K562 (cell line): Measurements from ENCODE around the gene PYGB. TPM values are rescaled to one million over a fixed set of nuclear protein-coding genes. Genes with fewer than 3 reads are reported as not detected.

Experiments used
- ATAC-seq: fragments of 200-7000 bp; cut with Tn5 transposase; 3 replicates; pipeline ENCODE4 v1.9.1; 2020; ENCODE audit warnings: moderate library complexity
- BruUV-seq: library from RNA; stranded (reverse); fragments of 400-500 nt; replicated peaks from 2 replicates; lab custom pipeline; 2021; lab: Mats Ljungman, UMichigan
- CTCF ChIA-PET: fragments of 300-600 bp; formaldehyde crosslinking; extraction: SDS; loops from one replicate; lab custom pipeline; 2021; ENCODE audit warnings: low intra/inter-chr PET ratio; lab: Yijun Ruan, JAX
- POLR2A ChIA-PET: fragments of 300-600, 350-650 bp; sonication (Branson Sonifier 250); formaldehyde crosslinking; extraction: SDS; loops from one replicate; lab custom pipeline; 2021; ENCODE audit warnings: antibody characterized with exemption, inconsistent platforms; lab: Yijun Ruan, JAX
- DNase-seq, 4 experiments: peaks; one replicate each; pipeline versions ENCODE4 v3.0.0 to v3.0.0-alpha.2; 2011 to 2018; ENCODE audit warnings: low spot score in 3 of 4, mixed read lengths in 3 of 4; ENCODE audit errors: extremely low read depth in 1 of 4
- FAIRE-seq: peaks from 2 replicates; lab custom pipeline; 2011; peaks lifted over from hg19 to GRCh38; lab: Jason Lieb, UNC
- H2AFZ ChIP-seq: 2 replicates; pipeline ENCODE4 v1.6.0; 2011; ENCODE audit warnings: low read depth, low read length, control low read depth, inconsistent platforms
- H3K27ac ChIP-seq: fragments of 200-600 bp; 3 replicates; pipeline ENCODE4 v1.8.0; 2011; ENCODE audit warnings: low read depth, mild to moderate bottlenecking, control low read depth, inconsistent platforms, low read length, moderate library complexity, mixed read lengths; ENCODE audit errors: extremely low read depth
- H3K27me3 ChIP-seq, 2 experiments: fragments of 300-600 bp in 1 of 2; 2 replicates in 1 of 2; 3 replicates in 1 of 2; pipeline versions ENCODE4 v1.6.0 to v1.8.0; 2011; ENCODE audit warnings: inconsistent platforms in 2 of 2, low read length in 2 of 2, mild to moderate bottlenecking in 1 of 2, mixed read lengths in 1 of 2, moderate library complexity in 1 of 2; ENCODE audit not compliant: control insufficient read depth in 2 of 2, insufficient read depth in 2 of 2
- H3K36me3 ChIP-seq: fragments of 300-600 bp; 3 replicates; pipeline ENCODE4 v1.8.0; 2011; ENCODE audit warnings: mild to moderate bottlenecking, low read length, inconsistent platforms; ENCODE audit not compliant: control insufficient read depth, insufficient read depth
- H3K4me1 ChIP-seq, 2 experiments: fragments of 200-600 bp in 1 of 2; replicated peaks in 1 of 2; 2 replicates in 1 of 2; 3 replicates in 1 of 2; pipeline versions ENCODE4 v1.5.1 to v1.8.0; 2011; ENCODE audit warnings: inconsistent platforms in 2 of 2, low read length in 2 of 2, mild to moderate bottlenecking in 1 of 2, mixed read lengths in 1 of 2, moderate library complexity in 1 of 2; ENCODE audit not compliant: control insufficient read depth in 2 of 2, insufficient read depth in 2 of 2
- H3K4me2 ChIP-seq: 2 replicates; pipeline ENCODE4 v1.6.1; 2011; ENCODE audit warnings: low read length, control low read depth, inconsistent platforms, mixed read lengths; ENCODE audit not compliant: insufficient read depth
- H3K4me3 ChIP-seq: fragments of 200-600 bp; sonication (generic), shearing (Covaris generic); 2 replicates; pipeline ENCODE4 v1.5.1; 2016; ENCODE audit warnings: control low read depth, inconsistent platforms
- H3K79me2 ChIP-seq: fragments of 200-600 bp; 3 replicates; pipeline ENCODE4 v1.8.0; 2011; ENCODE audit warnings: low read length, inconsistent platforms; ENCODE audit not compliant: control insufficient read depth, insufficient read depth
- H3K9ac ChIP-seq, 2 experiments: 2 replicates each; pipeline versions ENCODE4 v1.6.0 to v1.6.1; 2011; ENCODE audit warnings: low read depth in 2 of 2, low read length in 2 of 2, control low read depth in 1 of 2, inconsistent platforms in 1 of 2, mild to moderate bottlenecking in 1 of 2, mixed read lengths in 1 of 2; ENCODE audit not compliant: insufficient read depth in 1 of 2
- H3K9me1 ChIP-seq: one replicate; pipeline ENCODE4 v1.6.0; 2011; ENCODE audit warnings: inconsistent platforms, mild to moderate bottlenecking, low read length, moderate library complexity; ENCODE audit not compliant: control insufficient read depth, insufficient read depth
- H3K9me3 ChIP-seq: replicated peaks from 2 replicates; pipeline ENCODE4 v1.5.1; 2011; ENCODE audit warnings: low read depth, low read length, inconsistent platforms; ENCODE audit not compliant: control insufficient read depth, insufficient read depth
- H4K20me1 ChIP-seq: replicated peaks from 2 replicates; pipeline ENCODE4 v1.6.1; 2011; ENCODE audit warnings: low read length, inconsistent platforms, mixed read lengths; ENCODE audit not compliant: control insufficient read depth, insufficient read depth
- BCOR ChIP-seq: fragments of 450-650 bp; IDR thresholded peaks from 2 replicates; pipeline ENCODE4 v1.6.1; 2016
- BRD4 ChIP-seq: fragments of 200-600 bp; sonication (generic); IDR thresholded peaks from 2 replicates; pipeline ENCODE4 v1.6.1; 2017; ENCODE audit warnings: inconsistent platforms
- FOXM1 ChIP-seq, 2 experiments: fragments of 450-650 bp in 1 of 2; sonication (generic) in 1 of 2; formaldehyde crosslinking in 1 of 2; IDR thresholded peaks; 2 replicates each; pipeline versions ENCODE4 v1.6.1 to v1.9.0; 2017 to 2022; ENCODE audit warnings: low read depth in 2 of 2, mild to moderate bottlenecking in 2 of 2, missing genetic modification reagents in 1 of 2, moderate library complexity in 1 of 2
- JUNB ChIP-seq: fragments of 450-650 bp; formaldehyde crosslinking; conservative IDR thresholded peaks from 2 replicates; pipeline ENCODE4 v1.4.0; 2020; ENCODE audit warnings: mild to moderate bottlenecking
- LCOR ChIP-seq: sonication (generic); formaldehyde crosslinking; IDR thresholded peaks from 2 replicates; pipeline ENCODE4 v1.8.0; 2022; ENCODE audit warnings: mild to moderate bottlenecking, missing genetic modification reagents
- POLR2AphosphoS2 ChIP-seq: IDR thresholded peaks from 2 replicates; pipeline ENCODE4 v1.6.1; 2012; ENCODE audit warnings: low read length, improper control_type of control experiment
- STAT5A ChIP-seq: IDR thresholded peaks from 2 replicates; pipeline ENCODE4 v1.6.1; 2012; ENCODE audit warnings: low read length, inconsistent platforms, borderline replicate concordance
- TGIF2 ChIP-seq: sonication (generic); formaldehyde crosslinking; IDR thresholded peaks from 2 replicates; pipeline ENCODE4 v1.8.1; 2022; ENCODE audit warnings: mild to moderate bottlenecking, missing genetic modification reagents, moderate library complexity
- ZC3H4 ChIP-seq: sonication (generic); formaldehyde crosslinking; IDR thresholded peaks from 2 replicates; pipeline ENCODE4 v1.9.0; 2021; ENCODE audit warnings: missing genetic modification reagents, borderline replicate concordance
- ZNF431 ChIP-seq: sonication (generic); formaldehyde crosslinking; IDR thresholded peaks from 2 replicates; pipeline ENCODE4 v1.8.0; 2022; ENCODE audit warnings: mild to moderate bottlenecking, missing genetic modification reagents
- ZNF589 ChIP-seq: fragments of 200-800 bp; sonication (Bioruptor generic); IDR thresholded peaks from 2 replicates; pipeline ENCODE4 v1.6.1; 2016; ENCODE audit warnings: low read depth, missing genetic modification characterization, missing compliant biosample characterization
- whole genome bisulfite sequencing: fragments of 100-300 bp; shearing (Covaris generic); methylation state at CpG from one replicate; pipeline ENCODE4 v1.1.6; 2016; ENCODE audit warnings: low coverage, mixed read lengths; ENCODE audit not compliant: insufficient coverage; ENCODE audit errors: missing lambda C conversion rate; 5-methylcytosine and 5-hydroxymethylcytosine counted together
- in situ Hi-C: fragments of 300-500 bp; cut with MboI; formaldehyde crosslinking; loops from 4 replicates; pipeline ENCODE4 v1.15.0; 2018; ENCODE audit warnings: inconsistent platforms, mixed read lengths
- intact Hi-C: fragments of 100-400 bp; cut with micrococcal nuclease; formaldehyde crosslinking; loops from 2 replicates; pipeline ENCODE4 v1.14.2; 2022
- polyA plus RNA-seq, 8 experiments: library from polyadenylated mRNA; depleted of rRNA in 4 of 8; stranded (reverse) in 5 of 8; unstranded in 3 of 8; fragments of >200 nt; fragmentation: Nextera tagmentation in 2 of 8; fragmentation: Illumina TruSeq in 1 of 8; extraction: Ambion mirVana in 2 of 8; extraction: Trizol in 1 of 8; gene quantifications; 2 replicates each; pipeline versions ENCODE4 v1.2.1 to v1.2.3, GENCODE V29; 2011 to 2014; ENCODE audit warnings: inconsistent platforms in 1 of 8, missing spikeins in 1 of 8
- total RNA-seq, 7 experiments: library from RNA; depleted of rRNA in 6 of 7; stranded (reverse); fragments of >200 nt in 6 of 7; fragmentation: Illumina TruSeq in 2 of 7; extraction: Trizol in 2 of 7; gene quantifications; 2 replicates each; pipeline versions ENCODE4 v1.2.1 to v1.2.3, GENCODE V29; 2011 to 2021; ENCODE audit warnings: low replicate concordance in 1 of 7
- TF ChIP-seq, protein P1 (sequence below): fragments of 200-800 bp; sonication (Bioruptor generic); IDR thresholded peaks from 2 replicates; pipeline ENCODE4 v1.6.1; 2017; ENCODE audit warnings: missing genetic modification characterization, missing compliant biosample characterization

The PYGB gene
- total and polyA plus RNA-seq, 9 of the 15 experiments (the other 6 are each of a cell fraction or from before 2014, with no cell fraction given) = 0.34 to 18.0 (median 9.8) TPM

DNA sequence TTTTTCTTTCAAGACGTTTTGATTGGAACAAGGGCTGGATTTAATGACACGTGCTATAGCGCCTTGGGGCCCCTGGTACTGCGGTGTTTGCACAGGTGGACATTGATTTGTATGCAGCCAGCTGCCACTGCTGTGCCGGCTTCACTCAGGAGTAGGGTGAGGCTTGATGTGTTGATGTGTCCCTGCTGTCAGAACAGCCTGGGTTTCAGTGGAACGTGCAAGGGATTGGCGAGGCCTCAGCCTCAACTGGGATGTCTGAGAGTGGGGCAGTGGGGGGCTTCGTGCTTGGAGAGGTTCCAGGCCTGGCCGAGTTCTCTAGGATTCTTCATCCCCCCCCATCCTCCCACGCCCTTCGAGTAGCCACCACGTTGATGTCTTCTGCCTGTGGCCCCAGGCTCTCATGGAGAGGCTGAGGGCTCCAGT lies 23.0 kb downstream of the PYGB start (continued):
- TF ChIP-seq ZC3H4 (CRISPR knock-in tag) (no peak), BCOR (no peak), BRD4 (no peak), ZNF589 (CRISPR knock-in tag) (no peak), POLR2AphosphoS2 (no peak), TGIF2 (CRISPR knock-in tag) (no peak)
- TF ChIP-seq, all 486 proteins: peak for 0

DNA sequence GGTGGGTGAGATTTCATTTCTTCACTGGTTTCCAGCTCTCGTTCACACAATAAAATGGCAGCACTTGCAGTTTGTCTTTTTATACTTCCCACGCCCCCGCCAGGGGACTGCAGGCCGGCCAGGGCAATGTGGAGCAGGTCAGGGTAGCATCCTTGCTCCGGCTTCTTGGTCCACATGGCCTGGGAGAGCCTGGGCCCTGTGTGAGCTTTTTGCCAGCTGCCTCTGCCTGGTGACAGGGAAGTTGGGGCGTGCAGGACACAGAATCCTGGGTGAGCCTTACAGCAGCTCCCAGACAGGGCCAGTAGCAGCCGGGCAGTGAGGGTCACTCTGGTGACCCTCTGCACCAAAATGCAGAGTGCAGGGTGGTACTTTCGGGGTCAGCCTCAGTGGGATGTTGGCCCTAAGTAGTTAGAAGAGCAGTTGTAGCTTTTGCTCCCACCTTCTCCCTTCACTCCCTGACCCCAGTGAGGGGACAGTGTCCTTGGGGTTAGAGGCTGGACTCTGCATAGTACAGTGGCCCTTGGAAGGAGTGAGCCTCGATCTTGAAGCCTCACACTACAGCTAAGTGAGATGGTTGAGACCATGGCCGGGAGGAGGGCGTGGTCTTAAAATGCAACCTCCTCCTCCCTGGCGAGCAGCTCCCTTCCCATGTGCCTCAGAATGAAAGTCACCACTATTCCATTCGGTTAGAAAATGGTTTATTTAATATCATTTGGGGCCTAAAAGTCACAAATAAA lies 23.8 kb downstream of the PYGB start:
- POLR2A ChIA-PET = interaction anchor here (1.1 kb wide), 1 partner anchor 24 kb away, joined by 4 read pairs; the partner anchor contains the start of gene PYGB
- in situ Hi-C loops = no loop called here

More for the DNA sequence above, 23.8 kb downstream of the PYGB start:
- peaks cover 14% of the 10 kb centered on the region; the same call in 1 of the 3 replicates for H3K36me3 ChIP-seq
- intact Hi-C loops = no loop called here
- no peaks in the 10 kb centered on the region for H4K20me1 ChIP-seq
- H3K27me3 ChIP-seq = no peaks in the 10 kb centered on the region
- no peaks in the 10 kb centered on the region for H3K4me1 ChIP-seq
- no peak for DNase-seq
- H3K9ac ChIP-seq = no peak overlapping the region
- no TSS peak for BruUV-seq
- H3K27ac ChIP-seq = no peak overlapping the region
- no peak overlapping the region for H2AFZ ChIP-seq
- no peaks in the 10 kb centered on the region for H3K79me2 ChIP-seq
- no peak for FAIRE-seq
- TF ChIP-seq FOXM1 (IDR thresholded peaks at IDR 0.05; ENCODE audit: low read depth) (no peak), FOXM1 (CRISPR knock-in tag; IDR thresholded peaks at IDR 0.05; ENCODE audit: low read depth) (no peak), LCOR (CRISPR knock-in tag) (no peak), JUNB (CRISPR knock-in tag) (no peak), ZNF431 (CRISPR knock-in tag) (no peak), STAT5A (no peak)
- TF ChIP-seq, protein P1, sequence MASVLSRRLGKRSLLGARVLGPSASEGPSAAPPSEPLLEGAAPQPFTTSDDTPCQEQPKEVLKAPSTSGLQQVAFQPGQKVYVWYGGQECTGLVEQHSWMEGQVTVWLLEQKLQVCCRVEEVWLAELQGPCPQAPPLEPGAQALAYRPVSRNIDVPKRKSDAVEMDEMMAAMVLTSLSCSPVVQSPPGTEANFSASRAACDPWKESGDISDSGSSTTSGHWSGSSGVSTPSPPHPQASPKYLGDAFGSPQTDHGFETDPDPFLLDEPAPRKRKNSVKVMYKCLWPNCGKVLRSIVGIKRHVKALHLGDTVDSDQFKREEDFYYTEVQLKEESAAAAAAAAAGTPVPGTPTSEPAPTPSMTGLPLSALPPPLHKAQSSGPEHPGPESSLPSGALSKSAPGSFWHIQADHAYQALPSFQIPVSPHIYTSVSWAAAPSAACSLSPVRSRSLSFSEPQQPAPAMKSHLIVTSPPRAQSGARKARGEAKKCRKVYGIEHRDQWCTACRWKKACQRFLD = no peak
- H3K9me1 ChIP-seq = no peaks in the 10 kb centered on the region
- H3K9me3 ChIP-seq = no peaks in the 10 kb centered on the region
- WGBS = 80% methylated on average over 8 of the region's 13 CpGs
- CTCF ChIA-PET = no interaction called here
- no peak overlapping the region for H3K4me3 ChIP-seq
- H3K4me2 ChIP-seq = no peak overlapping the region
- no peak for ATAC-seq
